KMS-11 (cell line): Measurements from ENCODE around the gene GPR142.
"Not testable (repeated sequence)": the region's sequence is repeated elsewhere in the genome, so short reads cannot be mapped to it uniquely, and the experiment has no call there.

Experiments used
- H2AFZ ChIP-seq: fragments of 200-600 bp; sonication (generic); 2 replicates; pipeline ENCODE4 v1.6.1; 2016; ENCODE audit warnings: antibody characterized with exemption, mixed run types, low read depth
- H3K27ac ChIP-seq: fragments of 200-600 bp; sonication (generic); 2 replicates; pipeline ENCODE4 v1.6.1; 2016; ENCODE audit warnings: mild to moderate bottlenecking, mixed run types
- H3K27me3 ChIP-seq: fragments of 200-600 bp; sonication (generic); 2 replicates; pipeline ENCODE4 v1.6.1; 2017; ENCODE audit warnings: mild to moderate bottlenecking, low read depth, mixed run types, moderate library complexity; ENCODE audit not compliant: insufficient read depth
- H3K36me3 ChIP-seq: fragments of 200-600 bp; sonication (generic); 2 replicates; pipeline ENCODE4 v1.6.1; 2017; ENCODE audit warnings: mild to moderate bottlenecking, mixed run types; ENCODE audit not compliant: insufficient read depth
- H3K4me1 ChIP-seq: fragments of 200-600 bp; sonication (generic); 2 replicates; pipeline ENCODE4 v1.6.1; 2016; ENCODE audit warnings: mild to moderate bottlenecking, low read depth, mixed run types; ENCODE audit not compliant: poor library complexity, severe bottlenecking
- H3K4me2 ChIP-seq: fragments of 200-600 bp; sonication (generic); 2 replicates; pipeline ENCODE4 v1.7.0; 2016; ENCODE audit warnings: mild to moderate bottlenecking, mixed run types
- H3K4me3 ChIP-seq: fragments of 200-600 bp; sonication (generic); IDR thresholded peaks from 2 replicates; pipeline ENCODE4 v1.6.1; 2017; ENCODE audit warnings: low read depth, low read length, mixed read lengths; ENCODE audit not compliant: insufficient read depth
- H3K79me2 ChIP-seq: fragments of 200-600 bp; sonication (generic); 2 replicates; pipeline ENCODE4 v1.6.1; 2016; ENCODE audit warnings: low read depth, mixed run types; ENCODE audit not compliant: insufficient read depth
- H3K9ac ChIP-seq: fragments of 200-600 bp; sonication (generic); 2 replicates; pipeline ENCODE4 v1.6.1; 2016; ENCODE audit warnings: mild to moderate bottlenecking, mixed run types
- H4K20me1 ChIP-seq: fragments of 200-600 bp; sonication (generic); 2 replicates; pipeline ENCODE4 v1.6.1; 2016; ENCODE audit warnings: mild to moderate bottlenecking, mixed run types; ENCODE audit not compliant: insufficient read depth
- TF ChIP-seq, protein P1 (sequence below): fragments of 200-600 bp; sonication (generic); conservative IDR thresholded peaks from 2 replicates; pipeline ENCODE4 v1.6.1; 2017; ENCODE audit warnings: low read depth, mild to moderate bottlenecking, antibody characterized with exemption, low read length, moderate library complexity, mixed read lengths

Gene GPR142

DNA sequence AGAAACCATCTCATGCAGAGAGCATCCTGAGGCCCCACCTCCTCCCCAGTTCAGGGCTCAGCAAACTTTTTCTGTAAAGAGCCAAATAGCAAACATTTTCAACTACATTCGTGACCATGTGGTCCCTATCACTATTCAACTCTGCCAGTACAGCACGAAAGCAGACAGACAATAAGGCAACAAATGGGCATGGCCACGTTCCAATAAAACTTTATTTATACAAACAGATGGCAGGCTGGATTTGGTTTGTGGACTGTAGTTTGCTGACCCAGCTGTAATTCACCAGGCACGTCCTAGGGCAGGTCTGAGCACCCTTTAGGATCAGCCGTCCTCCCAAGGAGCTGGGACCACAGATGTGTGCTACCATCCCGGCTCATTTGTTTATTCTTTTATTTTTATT lies 37.5 kb downstream of the GPR142 start:
- Histone ChIP-seq H3K36me3 (no peaks in the 10 kb centered on the region), H3K9ac (no peak overlapping the region), H4K20me1 (no peaks in the 10 kb centered on the region), H3K79me2 (no peaks in the 10 kb centered on the region), H3K27me3 (peaks cover 72% of the 10 kb centered on the region), H3K4me1 (no peaks in the 10 kb centered on the region), H3K27ac (no peak overlapping the region), H2AFZ (no peak overlapping the region), H3K4me2 (no peak overlapping the region), H3K4me3 (no peak overlapping the region)
- TF ChIP-seq, protein P1, sequence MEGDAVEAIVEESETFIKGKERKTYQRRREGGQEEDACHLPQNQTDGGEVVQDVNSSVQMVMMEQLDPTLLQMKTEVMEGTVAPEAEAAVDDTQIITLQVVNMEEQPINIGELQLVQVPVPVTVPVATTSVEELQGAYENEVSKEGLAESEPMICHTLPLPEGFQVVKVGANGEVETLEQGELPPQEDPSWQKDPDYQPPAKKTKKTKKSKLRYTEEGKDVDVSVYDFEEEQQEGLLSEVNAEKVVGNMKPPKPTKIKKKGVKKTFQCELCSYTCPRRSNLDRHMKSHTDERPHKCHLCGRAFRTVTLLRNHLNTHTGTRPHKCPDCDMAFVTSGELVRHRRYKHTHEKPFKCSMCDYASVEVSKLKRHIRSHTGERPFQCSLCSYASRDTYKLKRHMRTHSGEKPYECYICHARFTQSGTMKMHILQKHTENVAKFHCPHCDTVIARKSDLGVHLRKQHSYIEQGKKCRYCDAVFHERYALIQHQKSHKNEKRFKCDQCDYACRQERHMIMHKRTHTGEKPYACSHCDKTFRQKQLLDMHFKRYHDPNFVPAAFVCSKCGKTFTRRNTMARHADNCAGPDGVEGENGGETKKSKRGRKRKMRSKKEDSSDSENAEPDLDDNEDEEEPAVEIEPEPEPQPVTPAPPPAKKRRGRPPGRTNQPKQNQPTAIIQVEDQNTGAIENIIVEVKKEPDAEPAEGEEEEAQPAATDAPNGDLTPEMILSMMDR = no peak

GRCh38 chr17:74405311-74405710 lies 38.0 kb downstream of the GPR142 start:
- not testable (repeated sequence) for H3K79me2 ChIP-seq, H3K36me3 ChIP-seq, H3K4me1 ChIP-seq, H2AFZ ChIP-seq, H4K20me1 ChIP-seq, H3K4me2 ChIP-seq, H3K27ac ChIP-seq, H3K4me3 ChIP-seq, H3K9ac ChIP-seq
- peaks cover 68% of the 10 kb centered on the region; the same call in 1 of the 2 replicates for H3K27me3 ChIP-seq

DNA sequence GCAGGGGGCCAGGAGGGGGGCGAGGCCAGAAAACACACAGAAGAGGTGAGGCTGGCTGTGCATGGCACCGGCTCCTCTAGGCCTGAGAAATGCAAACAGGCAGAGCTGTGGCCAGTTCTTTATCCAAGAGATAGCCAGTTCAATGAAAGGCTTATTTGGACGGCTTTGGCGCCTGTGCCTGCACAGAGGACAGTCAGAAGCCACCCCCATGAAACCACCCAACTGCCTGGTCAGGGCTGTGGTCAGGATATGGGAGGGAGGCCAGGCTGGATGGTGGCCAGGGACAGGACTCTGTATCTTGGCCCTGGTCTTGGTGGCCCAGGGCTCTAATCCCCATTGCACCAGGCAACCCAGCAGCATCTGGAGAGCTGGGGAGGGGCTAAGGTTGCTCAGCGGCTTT lies 40.1 kb downstream of the GPR142 start:
- Histone ChIP-seq H3K4me3 (no peak overlapping the region), H3K4me2 (no peak overlapping the region), H3K27me3 (peaks cover 68% of the 10 kb centered on the region; the same call in 1 of the 2 replicates), H3K9ac (no peak overlapping the region), H3K79me2 (no peaks in the 10 kb centered on the region), H2AFZ (no peak overlapping the region), H3K4me1 (no peaks in the 10 kb centered on the region), H4K20me1 (no peaks in the 10 kb centered on the region), H3K36me3 (no peaks in the 10 kb centered on the region), H3K27ac (no peak overlapping the region)
- TF ChIP-seq, protein P1 = no peak

DNA sequence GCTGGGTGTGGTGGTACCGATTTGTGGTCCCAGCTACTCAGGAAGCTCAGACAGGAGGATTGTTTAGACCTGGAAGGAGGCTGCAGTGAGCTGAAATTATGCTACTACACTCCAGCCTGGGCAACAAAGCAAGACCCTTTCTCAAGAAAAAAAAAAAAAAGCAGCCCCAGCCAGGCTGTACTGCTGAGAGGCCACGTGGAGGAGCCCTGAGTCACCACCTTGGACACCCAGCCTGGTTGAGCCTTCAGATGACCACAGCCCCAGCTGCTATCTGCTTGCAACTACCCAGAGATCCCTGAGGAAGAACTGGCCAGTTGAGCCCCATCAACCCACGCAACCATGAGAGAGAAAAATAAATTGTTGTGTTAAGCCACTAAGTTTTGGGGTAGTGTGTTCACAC lies 41.0 kb downstream of the GPR142 start:
- Histone ChIP-seq H3K27me3 (peaks cover 69% of the 10 kb centered on the region; the same call in 1 of the 2 replicates), H3K9ac (no peak overlapping the region), H2AFZ (no peak overlapping the region), H3K4me3 (no peak overlapping the region), H3K79me2 (no peaks in the 10 kb centered on the region), H3K27ac (no peak overlapping the region), H3K4me1 (no peaks in the 10 kb centered on the region), H3K36me3 (no peaks in the 10 kb centered on the region), H3K4me2 (no peak overlapping the region), H4K20me1 (no peaks in the 10 kb centered on the region)
- TF ChIP-seq, protein P1 = no peak

DNA sequence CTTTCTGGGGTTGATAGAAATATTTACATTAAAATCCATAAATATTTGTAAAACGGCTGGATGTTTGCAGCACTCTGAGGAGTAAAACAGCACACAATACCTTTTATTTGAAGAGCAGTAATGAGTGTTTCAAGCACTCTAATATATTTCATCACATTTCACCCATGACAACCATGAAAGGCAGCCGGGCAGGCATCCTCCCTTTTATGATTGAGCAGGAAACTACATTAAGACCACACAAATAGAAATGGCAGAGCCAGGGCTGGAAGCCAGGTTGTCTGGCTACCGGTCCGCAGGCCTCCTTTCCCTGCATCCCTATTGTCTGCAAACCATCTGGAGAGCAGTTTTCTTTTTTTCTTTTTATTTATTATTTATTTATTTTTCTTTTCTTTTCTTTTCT lies 41.5 kb downstream of the GPR142 start:
- H2AFZ ChIP-seq = no peak overlapping the region
- H3K9ac ChIP-seq = no peak overlapping the region
- TF ChIP-seq, protein P1 = no peak
- H3K36me3 ChIP-seq = no peaks in the 10 kb centered on the region
- no peak overlapping the region for H3K4me2 ChIP-seq
- H3K79me2 ChIP-seq = no peaks in the 10 kb centered on the region
- no peaks in the 10 kb centered on the region for H3K4me1 ChIP-seq
- peaks cover 69% of the 10 kb centered on the region; the same call in 1 of the 2 replicates for H3K27me3 ChIP-seq
- no peaks in the 10 kb centered on the region for H4K20me1 ChIP-seq
- no peak overlapping the region for H3K27ac ChIP-seq
- H3K4me3 ChIP-seq = no peak overlapping the region
